GM12864 (cell line): ENCODE measurements around the gene MYO16.

ENCODE experiments used
- DNase-seq: peaks from one replicate; pipeline ENCODE4 v3.0.0-alpha.2; 2011; ENCODE audit warnings: low read depth
- H3K4me3 ChIP-seq: 2 replicates; pipeline ENCODE4 v1.5.1; 2011; ENCODE audit warnings: mild to moderate bottlenecking, low read depth, low read length, control low read depth
- TF ChIP-seq, protein P1 (sequence below): IDR thresholded peaks from 2 replicates; pipeline ENCODE4 v1.5.1; 2011; ENCODE audit warnings: low read depth, mild to moderate bottlenecking, moderate library complexity, low read length, control low read depth, inconsistent platforms; ENCODE audit errors: missing control alignments

MYO16 gene

DNA sequence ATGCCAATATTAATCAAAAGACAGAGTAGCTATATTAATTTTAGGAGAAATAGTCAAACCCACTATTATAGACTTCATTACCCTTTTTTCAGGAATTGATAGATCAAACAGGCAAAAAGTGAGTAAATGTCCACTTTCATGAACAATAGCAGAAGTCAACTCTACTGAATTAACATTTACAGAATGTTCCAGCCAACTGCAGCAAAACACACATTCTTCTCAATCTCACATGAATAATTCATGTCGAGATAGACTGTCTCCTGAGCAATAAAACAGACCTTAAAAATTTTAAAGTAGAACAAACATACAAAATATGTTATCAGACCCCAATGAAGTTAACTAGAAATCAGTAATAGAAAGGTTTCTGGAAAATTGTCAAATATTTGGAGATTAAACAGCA lies 118.4 kb downstream of the MYO16 start:
- no peak overlapping the region for H3K4me3 ChIP-seq
- TF ChIP-seq, protein P1, sequence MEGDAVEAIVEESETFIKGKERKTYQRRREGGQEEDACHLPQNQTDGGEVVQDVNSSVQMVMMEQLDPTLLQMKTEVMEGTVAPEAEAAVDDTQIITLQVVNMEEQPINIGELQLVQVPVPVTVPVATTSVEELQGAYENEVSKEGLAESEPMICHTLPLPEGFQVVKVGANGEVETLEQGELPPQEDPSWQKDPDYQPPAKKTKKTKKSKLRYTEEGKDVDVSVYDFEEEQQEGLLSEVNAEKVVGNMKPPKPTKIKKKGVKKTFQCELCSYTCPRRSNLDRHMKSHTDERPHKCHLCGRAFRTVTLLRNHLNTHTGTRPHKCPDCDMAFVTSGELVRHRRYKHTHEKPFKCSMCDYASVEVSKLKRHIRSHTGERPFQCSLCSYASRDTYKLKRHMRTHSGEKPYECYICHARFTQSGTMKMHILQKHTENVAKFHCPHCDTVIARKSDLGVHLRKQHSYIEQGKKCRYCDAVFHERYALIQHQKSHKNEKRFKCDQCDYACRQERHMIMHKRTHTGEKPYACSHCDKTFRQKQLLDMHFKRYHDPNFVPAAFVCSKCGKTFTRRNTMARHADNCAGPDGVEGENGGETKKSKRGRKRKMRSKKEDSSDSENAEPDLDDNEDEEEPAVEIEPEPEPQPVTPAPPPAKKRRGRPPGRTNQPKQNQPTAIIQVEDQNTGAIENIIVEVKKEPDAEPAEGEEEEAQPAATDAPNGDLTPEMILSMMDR = no peak
- DNase-seq = no peak

DNA sequence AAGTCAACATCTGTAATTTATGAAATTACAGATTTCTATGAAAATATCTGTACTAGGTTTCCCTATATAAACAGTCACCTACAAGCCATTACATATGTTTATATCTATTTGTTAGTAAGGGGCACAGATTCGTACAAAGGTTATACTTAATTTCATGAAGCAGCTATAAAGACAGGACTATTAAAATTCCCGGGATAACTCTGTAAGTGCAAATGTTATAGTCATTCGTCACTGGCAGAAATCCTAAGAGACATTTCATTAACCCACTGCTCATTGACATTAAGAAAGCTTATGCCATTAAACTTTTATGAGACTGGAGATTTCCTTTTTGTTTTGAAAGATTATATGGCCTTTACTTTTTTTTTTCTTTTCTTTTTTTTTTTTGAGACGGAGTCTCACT lies 122.9 kb downstream of the MYO16 start:
- no peak overlapping the region for H3K4me3 ChIP-seq

DNA sequence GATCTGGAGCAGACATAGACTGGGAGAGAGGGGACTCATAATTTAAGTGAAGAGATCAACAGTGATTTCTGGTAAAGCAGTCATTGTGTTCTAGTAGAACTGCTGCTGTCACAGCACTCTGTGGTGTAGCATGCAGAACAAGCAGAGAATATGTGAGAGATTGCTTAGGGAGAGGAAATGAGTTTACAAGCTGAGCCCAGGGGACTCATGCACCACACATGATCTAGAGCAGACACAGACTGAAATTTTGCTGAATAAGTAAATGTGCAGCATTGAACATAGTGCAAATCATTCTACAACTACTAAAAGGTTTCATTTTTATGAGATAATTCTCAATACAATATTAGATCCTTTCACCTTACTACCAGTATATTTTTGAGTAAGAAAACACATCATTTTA lies 125.7 kb downstream of the MYO16 start:
- no peak overlapping the region for H3K4me3 ChIP-seq
- no peak for DNase-seq
- TF ChIP-seq, protein P1 = no peak

More for the DNA sequence above, 122.9 kb downstream of the MYO16 start:
- no peak for DNase-seq
- TF ChIP-seq, protein P1 = no peak

DNA sequence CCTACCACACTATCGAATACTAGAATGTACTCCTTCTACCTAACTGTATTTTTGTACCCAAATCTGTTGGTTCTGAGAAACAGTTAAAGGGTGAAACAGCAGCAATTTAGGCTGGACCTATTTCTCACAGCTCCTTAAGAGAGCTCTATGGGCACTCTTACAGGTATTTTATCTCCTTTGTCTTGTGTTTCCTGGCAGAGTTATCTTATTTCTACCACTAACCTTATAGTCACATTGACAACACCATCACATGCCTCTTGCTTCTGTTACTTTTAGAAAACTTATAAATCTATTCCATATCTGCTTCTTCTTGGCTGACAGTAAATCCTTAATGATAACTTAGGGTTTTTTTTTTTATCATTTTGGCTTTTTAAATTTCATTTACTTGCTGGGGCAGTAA lies 130.7 kb downstream of the MYO16 start:
- no peak for DNase-seq
- TF ChIP-seq, protein P1 = no peak

DNA sequence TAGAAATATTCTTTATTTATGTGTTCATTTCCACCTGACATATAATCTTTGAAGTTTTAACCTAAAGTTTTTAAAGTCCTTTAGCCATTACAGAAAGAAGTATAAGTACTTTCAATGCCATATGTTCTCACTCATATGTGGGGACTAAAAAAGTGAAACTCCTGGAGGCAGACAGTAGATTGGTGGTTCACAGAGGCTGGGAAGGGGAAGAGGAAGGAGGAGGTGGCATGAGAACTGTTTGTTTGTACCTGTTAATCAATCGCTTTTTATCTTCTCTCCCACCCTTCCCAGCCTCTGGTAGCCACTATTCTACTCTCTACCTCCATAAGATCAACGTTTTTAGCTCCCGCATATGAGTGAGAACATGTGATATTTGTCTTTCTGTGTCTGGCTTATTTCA lies 131.1 kb downstream of the MYO16 start:
- no peak overlapping the region for H3K4me3 ChIP-seq
- TF ChIP-seq, protein P1 = no peak
- DNase-seq = no peak

More for the DNA sequence above, 130.7 kb downstream of the MYO16 start:
- no peak overlapping the region for H3K4me3 ChIP-seq

DNA sequence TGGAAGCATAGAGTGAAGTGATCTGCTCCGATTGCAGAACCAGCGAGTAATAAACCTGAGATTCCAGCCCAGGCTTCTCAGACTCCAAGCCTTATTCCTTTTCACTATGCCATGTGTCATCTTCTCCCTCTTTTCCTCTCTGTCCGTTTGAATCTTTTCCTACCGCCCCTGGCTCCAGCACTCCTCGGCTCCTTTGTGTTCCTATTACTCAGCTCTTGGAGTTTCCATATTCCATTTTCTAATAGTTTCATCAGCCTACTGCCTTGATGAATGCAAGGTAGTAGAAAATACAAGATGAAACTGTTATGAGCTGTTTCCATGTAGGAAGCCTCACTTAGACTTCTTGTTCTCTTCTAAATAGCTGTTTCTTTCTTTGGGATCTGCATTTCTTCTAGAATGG lies 138.6 kb downstream of the MYO16 start:
- TF ChIP-seq, protein P1 = no peak
- no peak for DNase-seq
- H3K4me3 ChIP-seq = no peak overlapping the region

DNA sequence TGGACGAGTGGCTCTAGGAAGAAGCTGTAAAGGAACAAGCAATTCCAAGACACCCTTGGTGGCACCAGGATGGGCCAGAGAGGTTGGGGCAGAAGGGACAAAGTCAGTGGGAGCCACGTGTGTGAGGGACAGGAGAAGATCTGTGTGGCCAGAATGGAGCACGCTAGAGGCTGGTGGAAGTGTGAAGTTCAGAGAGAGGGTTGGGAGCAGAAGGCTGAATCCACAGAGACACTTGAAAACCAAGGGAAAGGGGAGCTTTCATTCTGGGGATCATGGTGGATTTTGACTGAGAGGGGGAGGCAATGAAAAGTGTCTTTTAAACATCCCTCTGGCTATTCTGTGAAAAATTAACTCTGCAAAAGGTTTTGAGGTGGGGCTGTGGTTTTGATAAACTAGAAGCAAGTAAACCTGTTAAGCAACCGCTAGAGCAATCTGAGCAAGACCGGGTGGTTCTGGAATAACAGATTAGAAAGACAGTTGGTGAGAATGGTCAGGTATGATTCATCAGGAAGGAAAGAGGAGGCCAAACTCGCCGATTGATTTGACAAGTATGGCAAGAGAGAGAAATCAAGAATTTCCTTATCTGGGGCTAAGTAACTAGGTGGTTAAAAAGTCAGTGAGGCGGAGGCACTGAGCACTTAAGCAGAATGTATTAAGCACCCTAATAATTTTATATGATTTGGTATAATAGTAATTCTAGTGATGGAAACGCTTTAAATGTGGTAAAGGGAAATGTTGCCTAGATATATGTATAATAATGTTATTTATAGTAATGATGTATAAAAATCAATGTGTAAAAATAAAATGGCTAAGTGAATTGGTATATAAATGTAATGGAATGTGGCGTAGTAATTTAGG lies 140.0 kb downstream of the MYO16 start:
- TF ChIP-seq, protein P1 = no peak
- DNase-seq = no peak
- H3K4me3 ChIP-seq = no peak overlapping the region
